Fibroblast of villous mesenchyme (primary cell): ENCODE results near the gene GSE1. TPM values are rescaled to one million over a fixed set of nuclear protein-coding genes. Genes with fewer than 3 reads are reported as not detected.

Experiments
- DNase-seq: peaks from one replicate; pipeline ENCODE4 v3.0.0-alpha.2; 2010; ENCODE audit warnings: low read depth
- H3K4me3 ChIP-seq: 2 replicates; pipeline ENCODE4 v1.5.1; 2011; ENCODE audit warnings: low read depth, mild to moderate bottlenecking, low read length
- total RNA-seq: library from RNA; depleted of rRNA; stranded (reverse); fragments of >200 nt; gene quantifications from 2 replicates; pipeline ENCODE4 v1.2.3, GENCODE V29; 2012
- TF ChIP-seq, protein P1 (sequence below): IDR thresholded peaks from 2 replicates; pipeline ENCODE4 v1.5.1; 2012; ENCODE audit warnings: low read depth, mild to moderate bottlenecking, low read length; ENCODE audit not compliant: insufficient read depth

Gene GSE1
- total RNA-seq, 1 donor, result 48.4 TPM

- TF ChIP-seq, protein P1, sequence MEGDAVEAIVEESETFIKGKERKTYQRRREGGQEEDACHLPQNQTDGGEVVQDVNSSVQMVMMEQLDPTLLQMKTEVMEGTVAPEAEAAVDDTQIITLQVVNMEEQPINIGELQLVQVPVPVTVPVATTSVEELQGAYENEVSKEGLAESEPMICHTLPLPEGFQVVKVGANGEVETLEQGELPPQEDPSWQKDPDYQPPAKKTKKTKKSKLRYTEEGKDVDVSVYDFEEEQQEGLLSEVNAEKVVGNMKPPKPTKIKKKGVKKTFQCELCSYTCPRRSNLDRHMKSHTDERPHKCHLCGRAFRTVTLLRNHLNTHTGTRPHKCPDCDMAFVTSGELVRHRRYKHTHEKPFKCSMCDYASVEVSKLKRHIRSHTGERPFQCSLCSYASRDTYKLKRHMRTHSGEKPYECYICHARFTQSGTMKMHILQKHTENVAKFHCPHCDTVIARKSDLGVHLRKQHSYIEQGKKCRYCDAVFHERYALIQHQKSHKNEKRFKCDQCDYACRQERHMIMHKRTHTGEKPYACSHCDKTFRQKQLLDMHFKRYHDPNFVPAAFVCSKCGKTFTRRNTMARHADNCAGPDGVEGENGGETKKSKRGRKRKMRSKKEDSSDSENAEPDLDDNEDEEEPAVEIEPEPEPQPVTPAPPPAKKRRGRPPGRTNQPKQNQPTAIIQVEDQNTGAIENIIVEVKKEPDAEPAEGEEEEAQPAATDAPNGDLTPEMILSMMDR, result no peak
- H3K4me3 ChIP-seq, result no peak overlapping the region
- no peak for DNase-seq
Observed at GRCh38 chr16:85628645-85629044, 15.5 kb downstream of the GSE1 start.

DNA sequence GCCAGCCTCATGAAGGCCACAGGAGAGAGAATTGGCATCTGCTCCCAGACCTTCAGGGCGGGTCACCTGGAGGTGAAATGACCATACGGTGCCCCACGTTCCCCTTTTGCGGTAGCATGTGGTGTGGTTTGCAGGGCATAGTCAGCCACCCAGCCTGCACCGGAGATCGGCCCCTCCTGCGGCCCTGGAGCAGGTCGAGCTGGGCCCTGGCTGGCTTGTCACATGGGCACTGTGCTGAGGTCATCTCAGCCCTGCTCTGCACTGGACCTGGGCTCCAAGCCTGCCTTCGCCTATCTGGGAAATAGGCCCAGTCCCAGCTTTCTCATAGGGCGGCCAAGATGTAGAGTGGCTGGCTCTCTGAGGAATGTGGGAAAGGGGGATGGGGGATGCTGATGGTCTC is 16.2 kb downstream of the GSE1 start:
- H3K4me3 ChIP-seq, result no peak overlapping the region
- no peak for DNase-seq
- TF ChIP-seq, protein P1, result no peak

DNA sequence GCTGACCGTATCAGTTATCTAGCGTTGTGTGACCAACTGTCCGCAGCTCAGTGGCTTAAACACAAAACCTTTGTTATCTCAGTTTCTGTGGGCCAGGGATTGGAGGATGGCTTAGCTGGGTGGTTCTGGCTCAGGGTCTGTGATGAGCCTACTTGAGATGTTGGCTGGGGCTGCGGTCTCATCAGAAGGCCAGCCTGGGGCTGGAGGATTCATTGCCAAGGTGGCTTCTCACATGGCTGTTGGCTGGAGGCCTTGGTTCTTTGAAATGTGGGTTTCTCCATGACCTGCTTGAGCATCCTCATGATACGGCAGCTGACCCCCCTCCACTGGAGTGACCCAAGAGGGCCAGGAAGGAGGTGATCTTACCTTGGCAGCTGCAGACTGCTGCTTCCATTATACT is 16.7 kb downstream of the GSE1 start:
- H3K4me3 ChIP-seq, result no peak overlapping the region
- DNase-seq, result no peak
- TF ChIP-seq, protein P1, result no peak

GRCh38 chr16:85631230-85631629 is 18.1 kb downstream of the GSE1 start:
- no peak overlapping the region for H3K4me3 ChIP-seq
- TF ChIP-seq, protein P1, result no peak
- no peak for DNase-seq

DNA sequence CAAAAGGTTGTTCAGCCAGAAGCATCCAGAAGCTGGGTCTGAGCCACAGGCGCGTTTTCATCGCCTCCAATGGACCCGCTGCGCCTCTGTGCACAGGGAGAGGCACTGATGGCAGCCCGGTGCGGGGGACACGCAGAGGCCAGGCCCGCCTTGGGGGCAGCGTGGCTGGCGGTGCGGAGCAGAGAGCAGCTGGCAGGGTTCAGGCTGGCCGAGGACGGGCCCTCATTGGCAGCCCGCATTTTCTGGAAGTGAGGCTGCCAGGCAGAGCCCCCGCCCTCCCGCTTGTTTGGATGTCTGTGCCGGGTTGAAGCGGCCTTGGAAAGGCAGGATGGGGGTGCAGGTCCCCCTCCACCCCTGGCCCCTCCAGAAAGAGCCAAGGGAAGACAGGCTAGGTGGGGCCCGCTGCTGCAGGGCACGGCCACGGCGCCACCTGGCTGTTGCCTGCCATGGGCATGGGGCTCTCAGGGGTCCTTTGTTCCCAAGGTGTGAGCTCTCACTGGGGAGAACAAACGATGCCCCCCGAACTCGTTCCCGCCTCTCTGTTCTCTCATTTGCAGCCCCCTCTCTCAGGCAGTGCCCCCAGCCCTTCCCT is 18.8 kb downstream of the GSE1 start:
- no peak overlapping the region for H3K4me3 ChIP-seq
- TF ChIP-seq, protein P1, result no peak
- no peak for DNase-seq

DNA sequence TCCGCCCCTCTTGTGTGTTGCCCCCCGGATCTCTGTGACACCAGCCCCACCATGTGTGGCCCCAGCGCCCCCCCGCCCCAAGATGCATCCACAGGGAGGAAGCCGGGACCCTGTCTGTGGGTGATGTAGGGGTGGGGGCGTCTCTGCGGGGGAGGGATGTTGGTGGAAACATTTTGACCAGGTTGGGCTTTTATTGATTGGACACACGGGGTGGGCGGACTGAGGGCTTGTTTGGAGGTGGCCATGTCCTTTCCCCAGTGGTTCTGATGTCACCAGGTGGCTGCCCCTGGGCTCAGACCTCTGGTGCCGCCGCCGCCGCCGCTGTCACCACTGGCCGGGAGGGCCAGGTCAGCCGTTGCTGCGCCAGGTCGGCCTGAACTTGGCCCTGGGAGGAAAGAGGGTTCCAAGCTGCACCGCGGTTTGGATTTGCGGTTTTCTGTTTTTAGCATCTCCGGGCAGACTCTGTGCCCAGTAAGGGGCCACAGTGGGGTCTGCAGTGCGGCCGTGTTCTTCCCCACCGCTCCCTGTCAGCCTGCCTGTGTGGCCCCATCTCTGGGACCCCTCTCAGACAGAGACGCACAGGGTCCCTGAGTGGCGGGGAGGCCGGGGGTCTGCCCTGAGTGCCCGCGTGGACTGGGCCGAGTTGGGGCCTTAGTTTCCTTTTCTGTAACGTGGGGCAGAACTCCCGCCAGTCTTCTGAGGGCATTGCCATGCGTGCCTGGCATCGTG is 19.8 kb downstream of the GSE1 start:
- TF ChIP-seq, protein P1, result no peak
- H3K4me3 ChIP-seq, result no peak overlapping the region
- DNase-seq, result no peak

GRCh38 chr16:85633438-85633743 is 20.3 kb downstream of the GSE1 start:
- DNase-seq, result no peak
- TF ChIP-seq, protein P1, result no peak

More at GRCh38 chr16:85633438-85633743, 20.3 kb downstream of the GSE1 start:
- H3K4me3 ChIP-seq, result no peak overlapping the region
